GM19463 (cell line): ENCODE measurements around the gene TPR.

Experiments
- ATAC-seq: cut with Tn5 transposase; IDR thresholded peaks from one replicate; pipeline ENCODE4 v1.9.1; 2021; ENCODE audit warnings: mild to moderate bottlenecking, moderate library complexity; ENCODE audit not compliant: unreplicated experiment

Gene TPR

DNA sequence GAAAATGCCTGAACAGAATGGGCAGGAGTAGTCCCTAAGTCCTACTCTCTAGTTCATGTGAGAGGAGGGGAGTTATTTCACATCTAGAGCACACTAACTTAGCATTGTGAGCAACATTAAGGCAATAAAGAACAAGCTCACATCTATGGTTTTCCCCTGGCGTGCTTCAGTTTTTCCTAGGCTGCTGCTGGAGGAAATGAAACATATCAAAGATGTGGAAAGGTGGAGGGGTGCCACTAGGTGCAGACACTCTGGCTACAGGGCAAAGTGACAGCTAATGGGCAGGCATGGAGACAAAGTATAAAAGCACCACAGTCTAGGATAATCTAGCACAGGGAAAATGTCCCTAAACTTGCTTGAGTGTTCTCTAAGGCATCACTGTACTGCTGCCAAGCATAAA, 82.2 kb downstream of the TPR start:
- ATAC-seq, result no peak

DNA sequence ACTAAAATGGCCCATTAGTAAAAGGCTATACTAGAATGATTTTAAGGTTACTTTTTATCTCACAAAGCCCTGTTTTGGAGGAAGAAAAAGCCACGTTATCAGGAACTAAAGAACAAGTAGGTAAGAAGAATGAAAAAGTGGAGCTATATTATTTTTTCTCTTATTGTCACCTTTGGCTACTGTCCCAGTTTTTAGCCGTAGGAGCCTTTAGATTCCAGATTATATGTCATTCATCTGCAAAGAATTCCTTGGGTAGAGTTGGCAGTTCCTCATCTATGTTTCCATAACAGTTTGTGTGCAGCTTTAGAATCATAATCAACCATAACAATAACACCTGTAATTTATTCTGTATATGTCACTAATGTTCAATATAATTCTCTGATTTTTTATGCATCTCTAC, 83.8 kb downstream of the TPR start:
- no peak for ATAC-seq

DNA sequence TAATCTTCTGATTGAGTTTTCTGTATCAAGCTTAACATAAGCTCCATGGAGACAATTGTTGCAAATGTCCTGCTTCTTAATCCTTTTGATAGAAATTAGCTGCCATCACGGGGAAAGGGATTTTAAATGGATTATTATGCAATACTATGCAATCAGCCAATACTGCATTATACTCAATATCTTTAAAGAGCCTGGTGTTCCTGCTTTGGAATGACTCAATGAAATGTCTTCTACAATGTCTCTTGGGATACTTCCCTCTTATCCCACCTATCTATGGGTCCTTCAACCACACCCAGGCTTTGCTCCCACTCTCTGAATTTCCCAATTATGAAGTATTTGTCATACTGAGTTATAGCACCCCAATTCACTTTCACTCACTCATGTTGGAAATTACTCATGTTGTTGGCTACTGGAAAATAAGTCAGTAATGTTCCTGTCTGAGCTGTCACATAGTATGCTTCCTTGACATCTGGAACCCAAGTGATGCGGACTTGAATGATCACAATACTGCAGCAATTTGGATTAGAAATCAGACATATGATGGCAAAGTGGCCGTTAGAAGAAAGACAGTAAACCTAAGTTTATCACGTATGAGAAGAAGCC, 85.0 kb downstream of the TPR start:
- no peak for ATAC-seq

DNA sequence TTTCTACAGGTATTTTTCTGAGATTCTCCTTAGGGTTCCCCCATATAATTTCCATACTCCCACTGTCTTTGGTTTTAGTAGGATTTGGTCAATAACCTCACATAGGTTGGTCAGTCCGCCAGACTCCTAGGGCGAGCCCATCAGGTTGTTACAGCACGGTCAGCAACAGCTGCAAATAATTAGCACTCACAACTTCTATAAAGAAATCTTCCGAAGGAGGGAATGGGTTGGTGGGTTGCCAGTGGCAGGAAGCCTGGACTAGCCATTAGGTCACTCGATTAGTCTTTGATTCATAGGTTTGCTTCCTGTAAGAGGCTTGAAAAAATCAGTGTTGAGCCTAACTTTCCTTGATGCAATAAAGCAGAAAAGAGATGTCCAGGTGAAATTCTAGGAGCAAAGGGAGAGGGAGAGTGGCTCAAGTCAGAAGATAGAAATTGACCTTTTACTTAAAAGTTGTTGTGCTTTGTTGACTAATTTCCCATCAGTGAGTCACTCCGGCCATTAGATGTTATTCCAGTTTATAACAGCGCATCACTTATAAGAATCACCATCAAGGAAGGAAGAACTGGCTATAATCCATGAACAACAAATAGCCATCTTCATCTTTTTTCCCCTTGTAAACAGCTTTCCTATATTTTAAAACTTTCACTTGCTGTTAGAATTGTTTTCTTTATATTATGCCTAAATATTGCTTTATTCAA, 88.3 kb downstream of the TPR start:
- no peak for ATAC-seq

DNA sequence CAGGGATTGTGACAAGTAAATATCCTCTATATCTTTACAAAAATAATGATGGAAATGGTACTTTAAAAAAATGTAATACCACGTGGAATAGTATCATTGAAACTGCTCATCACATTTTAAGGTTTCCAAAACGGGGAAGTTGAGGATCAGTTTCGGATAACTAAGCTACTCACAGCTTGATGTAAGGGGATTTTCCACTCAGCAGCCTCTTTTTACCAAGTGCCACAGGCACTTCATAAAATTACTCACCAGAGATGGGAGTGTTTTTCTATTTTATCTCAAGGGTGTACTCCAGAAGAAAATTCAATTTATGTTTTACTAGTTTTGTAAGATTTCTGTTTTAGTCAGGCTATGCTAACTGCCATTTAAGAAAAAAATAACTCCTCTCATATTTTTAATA, 91.7 kb downstream of the TPR start:
- ATAC-seq, result peak; percentile 86

DNA sequence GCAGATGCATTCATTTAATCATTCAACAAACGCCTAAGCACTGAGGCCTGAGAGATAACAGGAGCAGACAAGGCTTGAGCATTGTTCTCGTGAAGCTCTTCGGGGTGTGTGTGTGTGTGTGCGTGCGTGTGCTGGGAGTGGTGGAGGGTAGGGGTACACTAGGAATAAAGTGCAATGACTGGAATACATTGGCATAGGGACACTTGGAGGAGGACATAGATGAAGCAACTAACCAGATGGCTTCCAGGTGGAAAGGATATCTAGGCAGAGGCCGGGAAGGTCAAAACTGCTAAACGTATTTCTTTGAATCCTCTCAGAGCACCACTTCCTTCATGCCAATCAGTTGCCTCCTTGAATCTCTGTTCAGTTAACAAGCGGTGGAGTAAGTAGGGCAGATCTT, 92.6 kb downstream of the TPR start:
- no peak for ATAC-seq

DNA sequence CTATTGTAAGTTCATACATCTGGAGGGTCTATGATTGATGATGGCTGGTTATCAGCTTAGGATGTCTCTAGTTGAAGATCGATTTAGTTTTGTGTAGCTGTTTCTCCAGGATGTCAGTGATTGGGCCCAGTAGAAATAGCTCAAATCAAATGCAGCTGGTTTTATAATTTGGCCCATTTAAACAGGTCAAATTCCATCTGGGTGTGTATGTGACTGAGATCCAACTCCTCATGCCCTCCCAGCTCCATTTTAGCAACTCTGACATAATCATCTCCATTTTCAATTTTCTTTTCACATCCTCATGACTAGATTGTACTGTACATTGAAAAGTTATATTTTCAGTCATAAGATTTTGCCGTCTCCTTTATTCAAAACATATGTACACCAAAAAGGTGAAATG, 99.2 kb downstream of the TPR start:
- no peak for ATAC-seq

DNA sequence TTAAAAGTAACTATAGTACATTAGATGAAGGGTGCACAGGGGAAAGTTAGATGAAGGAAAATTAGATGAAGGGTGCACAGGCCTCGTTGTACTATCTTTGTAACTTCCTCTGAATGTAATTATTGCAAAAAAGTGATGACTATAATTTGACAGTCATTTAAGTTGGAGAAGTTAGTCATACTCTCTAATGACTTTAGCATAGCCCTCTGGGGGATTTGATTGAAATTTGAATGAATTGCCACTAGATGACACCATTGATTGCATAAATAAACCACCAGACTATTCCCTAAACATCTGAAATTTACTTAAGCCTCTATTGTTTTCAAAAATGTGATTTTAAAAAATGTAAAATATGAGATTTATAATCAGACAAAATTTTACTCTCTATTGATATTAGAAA, 102.6 kb downstream of the TPR start:
- no peak for ATAC-seq

DNA sequence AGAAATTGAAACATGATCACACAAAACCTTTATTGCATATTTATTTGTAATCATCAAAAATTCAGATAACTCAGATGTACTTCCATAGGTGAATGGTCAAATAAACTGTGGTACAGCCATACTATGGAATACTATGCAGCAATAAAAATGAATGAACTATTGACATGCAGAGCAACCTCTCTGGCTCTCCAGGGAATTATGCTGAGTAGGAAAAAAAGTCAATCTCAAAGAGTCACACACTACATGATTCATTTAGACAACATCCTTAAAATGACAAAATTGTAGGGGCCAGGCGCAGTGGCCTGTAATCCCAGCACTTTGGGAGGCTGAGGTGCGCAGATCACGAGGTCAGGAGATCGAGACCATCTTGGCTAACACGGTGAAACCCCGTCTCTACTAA, 104.0 kb downstream of the TPR start:
- ATAC-seq, result no peak
